IPS-20b (cell line): ENCODE measurements around the gene FANCC.

Source experiments
- H3K27ac ChIP-seq: one replicate; pipeline ENCODE4 v1.5.1; 2013; ENCODE audit warnings: low read length
- H3K27me3 ChIP-seq: 2 replicates; pipeline ENCODE4 v1.6.1; 2013; ENCODE audit warnings: mild to moderate bottlenecking, low read length, inconsistent platforms; ENCODE audit not compliant: insufficient read depth
- H3K36me3 ChIP-seq: 2 replicates; pipeline ENCODE4 v1.6.1; 2013; ENCODE audit warnings: low read depth, mild to moderate bottlenecking, inconsistent platforms, low read length, moderate library complexity; ENCODE audit not compliant: insufficient read depth
- H3K4me1 ChIP-seq: 2 replicates; pipeline ENCODE4 v1.6.1; 2013; ENCODE audit warnings: mild to moderate bottlenecking, control low read depth, inconsistent platforms, low read length, moderate library complexity; ENCODE audit not compliant: insufficient read depth
- H3K4me3 ChIP-seq: 2 replicates; pipeline ENCODE4 v1.5.1; 2013; ENCODE audit warnings: mild to moderate bottlenecking, low read length, inconsistent platforms
- H3K9ac ChIP-seq: 2 replicates; pipeline ENCODE4 v1.6.1; 2013; ENCODE audit warnings: low read depth, mild to moderate bottlenecking, inconsistent platforms, low read length, moderate library complexity
- H3K9me3 ChIP-seq: 2 replicates; pipeline ENCODE4 v1.6.1; 2013; ENCODE audit warnings: mild to moderate bottlenecking, low read depth, low read length, inconsistent platforms; ENCODE audit not compliant: insufficient read depth

FANCC gene

DNA sequence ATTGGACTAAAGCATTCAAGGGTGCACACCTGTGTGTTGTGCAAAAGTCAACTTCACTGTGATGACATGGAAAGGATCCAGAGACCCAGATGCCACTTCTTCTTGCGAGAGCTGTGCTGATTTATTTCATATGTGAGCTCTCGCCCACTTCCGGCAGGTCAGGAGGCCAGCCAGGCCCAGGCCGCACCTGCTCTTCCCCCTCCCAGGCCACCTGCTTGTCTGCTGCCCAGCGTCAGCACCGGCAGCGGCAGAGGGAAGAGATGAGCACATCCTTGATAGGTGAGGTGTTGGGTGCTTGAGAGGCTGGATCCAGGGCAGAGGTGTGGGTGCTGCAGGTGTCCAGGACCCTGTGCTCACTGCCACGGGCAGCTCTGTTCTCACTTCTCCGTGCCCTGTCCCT, 242.9 kb downstream of the FANCC start:
- H3K27ac ChIP-seq = no peak overlapping the region

GRCh38 chr9:95073918-95074317, 243.6 kb downstream of the FANCC start:
- Histone ChIP-seq H3K27ac (no peak overlapping the region), H3K4me3 (no peak overlapping the region), H3K36me3 (no peaks in the 10 kb centered on the region), H3K4me1 (peaks cover 5% of the 10 kb centered on the region), H3K27me3 (no peaks in the 10 kb centered on the region), H3K9ac (no peak overlapping the region), H3K9me3 (no peaks in the 10 kb centered on the region)

More for the DNA sequence above, 242.9 kb downstream of the FANCC start:
- Histone ChIP-seq H3K36me3 (no peaks in the 10 kb centered on the region), H3K27me3 (no peaks in the 10 kb centered on the region), H3K9ac (no peak overlapping the region), H3K4me3 (no peak overlapping the region), H3K4me1 (peaks cover 11% of the 10 kb centered on the region), H3K9me3 (no peaks in the 10 kb centered on the region)

GRCh38 chr9:95073042-95073607, 244.4 kb downstream of the FANCC start:
- Histone ChIP-seq H3K9ac (no peak overlapping the region), H3K4me3 (no peak overlapping the region), H3K9me3 (no peaks in the 10 kb centered on the region), H3K27me3 (no peaks in the 10 kb centered on the region), H3K36me3 (no peaks in the 10 kb centered on the region), H3K4me1 (no peaks in the 10 kb centered on the region), H3K27ac (no peak overlapping the region)

- H3K9me3 ChIP-seq = no peaks in the 10 kb centered on the region
- H3K4me1 ChIP-seq = no peaks in the 10 kb centered on the region
- H3K9ac ChIP-seq = no peak overlapping the region
- H3K27ac ChIP-seq = no peak overlapping the region
- H3K27me3 ChIP-seq = no peaks in the 10 kb centered on the region
- no peak overlapping the region for H3K4me3 ChIP-seq
- H3K36me3 ChIP-seq = no peaks in the 10 kb centered on the region
These were observed 245.6 kb downstream of the FANCC start for GRCh38 chr9:95071925-95072324.

GRCh38 chr9:95071450-95071849, 246.1 kb downstream of the FANCC start:
- no peak overlapping the region for H3K27ac ChIP-seq
- H3K36me3 ChIP-seq = no peaks in the 10 kb centered on the region
- H3K9me3 ChIP-seq = no peaks in the 10 kb centered on the region

GRCh38 chr9:95070549-95071021, 246.9 kb downstream of the FANCC start:
- Histone ChIP-seq H3K9me3 (no peaks in the 10 kb centered on the region), H3K27me3 (no peaks in the 10 kb centered on the region), H3K4me3 (no peak overlapping the region), H3K27ac (no peak overlapping the region), H3K9ac (no peak overlapping the region), H3K36me3 (no peaks in the 10 kb centered on the region), H3K4me1 (no peaks in the 10 kb centered on the region)

More at GRCh38 chr9:95071450-95071849, 246.1 kb downstream of the FANCC start:
- Histone ChIP-seq H3K4me3 (no peak overlapping the region), H3K9ac (no peak overlapping the region), H3K4me1 (no peaks in the 10 kb centered on the region), H3K27me3 (no peaks in the 10 kb centered on the region)

- no peaks in the 10 kb centered on the region for H3K9me3 ChIP-seq
- H3K4me3 ChIP-seq = no peak overlapping the region
- H3K4me1 ChIP-seq = no peaks in the 10 kb centered on the region
- no peak overlapping the region for H3K27ac ChIP-seq
- H3K27me3 ChIP-seq = no peaks in the 10 kb centered on the region
- no peak overlapping the region for H3K9ac ChIP-seq
- H3K36me3 ChIP-seq = no peaks in the 10 kb centered on the region
These were observed 249.6 kb downstream of the FANCC start for GRCh38 chr9:95067897-95068296.

DNA sequence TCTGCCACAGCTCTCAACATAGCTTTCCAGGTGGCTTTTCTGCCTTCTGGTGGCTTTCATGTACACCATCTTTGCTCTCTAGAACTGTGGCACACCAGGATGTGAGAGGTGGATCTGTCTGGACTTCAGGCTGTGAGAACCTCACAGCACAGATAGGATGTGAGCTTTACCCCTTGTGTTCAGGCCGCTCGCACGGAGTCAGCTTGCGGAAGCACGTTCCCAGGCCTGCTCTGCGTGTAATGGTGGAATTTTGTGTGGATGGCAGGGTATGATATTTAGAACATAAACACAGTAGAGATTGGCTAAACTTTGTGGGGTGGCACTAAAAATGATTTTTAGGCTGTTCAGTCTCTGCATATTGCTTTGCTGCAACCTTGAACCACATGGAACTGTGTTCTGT, 250.5 kb downstream of the FANCC start:
- Histone ChIP-seq H3K27me3 (no peaks in the 10 kb centered on the region), H3K9me3 (no peaks in the 10 kb centered on the region), H3K4me1 (peaks cover 1% of the 10 kb centered on the region; the same call in 1 of the 2 replicates), H3K9ac (no peak overlapping the region), H3K4me3 (no peak overlapping the region), H3K27ac (no peak overlapping the region), H3K36me3 (no peaks in the 10 kb centered on the region)

- Histone ChIP-seq H3K4me3 (no peak overlapping the region), H3K9me3 (no peaks in the 10 kb centered on the region), H3K4me1 (peaks cover 4% of the 10 kb centered on the region; the same call in 1 of the 2 replicates), H3K9ac (no peak overlapping the region), H3K27me3 (no peaks in the 10 kb centered on the region), H3K27ac (no peak overlapping the region), H3K36me3 (no peaks in the 10 kb centered on the region)
These were observed 252.3 kb downstream of the FANCC start for GRCh38 chr9:95065224-95065623.

- Histone ChIP-seq H3K4me3 (no peak overlapping the region), H3K4me1 (peaks cover 4% of the 10 kb centered on the region; the same call in 1 of the 2 replicates), H3K9me3 (no peaks in the 10 kb centered on the region), H3K9ac (no peak overlapping the region; the same call in 1 of the 2 replicates), H3K27ac (no peak overlapping the region), H3K36me3 (no peaks in the 10 kb centered on the region), H3K27me3 (no peaks in the 10 kb centered on the region)
These were observed 254.2 kb downstream of the FANCC start for GRCh38 chr9:95063300-95063699.

GRCh38 chr9:95062596-95063065, 254.9 kb downstream of the FANCC start:
- no peaks in the 10 kb centered on the region for H3K27me3 ChIP-seq
- H3K9me3 ChIP-seq = no peaks in the 10 kb centered on the region
- H3K4me3 ChIP-seq = no peak overlapping the region
- H3K4me1 ChIP-seq = peaks cover 9% of the 10 kb centered on the region
- no peak overlapping the region for H3K9ac ChIP-seq
- H3K27ac ChIP-seq = no peak overlapping the region
- no peaks in the 10 kb centered on the region for H3K36me3 ChIP-seq

DNA sequence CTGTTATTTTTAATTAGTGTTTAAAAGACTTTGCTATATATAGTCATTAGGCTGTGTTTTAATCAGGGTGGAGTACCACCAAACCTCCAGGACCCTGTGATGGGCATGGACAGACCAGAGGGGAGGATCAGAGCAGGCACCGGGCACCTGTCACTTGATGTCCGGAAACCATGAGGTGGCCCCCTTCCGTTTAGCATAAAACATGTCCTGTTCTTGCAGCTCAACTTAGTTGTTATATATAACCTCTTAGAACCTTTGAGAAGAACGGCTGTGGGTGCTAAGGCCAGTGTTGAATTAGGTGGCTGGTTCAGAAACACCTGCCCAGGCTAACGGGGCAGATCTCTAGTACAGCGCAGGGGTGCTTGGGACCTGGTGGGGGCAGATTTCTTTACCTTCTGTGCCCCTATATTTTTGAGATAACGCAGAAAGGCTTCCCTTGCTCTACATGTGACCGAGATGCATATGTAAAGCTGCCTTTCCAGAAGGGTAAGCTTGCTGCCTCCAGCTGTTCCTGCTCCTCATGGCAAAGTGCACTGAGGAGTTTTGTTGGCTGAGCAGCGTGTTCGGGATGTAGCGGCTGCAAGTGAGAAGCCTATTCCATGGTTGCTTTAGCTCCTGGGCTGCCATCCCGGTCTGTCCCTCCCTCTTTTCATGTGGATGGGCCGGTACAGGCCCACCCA, 255.5 kb downstream of the FANCC start:
- Histone ChIP-seq H3K27me3 (no peaks in the 10 kb centered on the region), H3K27ac (no peak overlapping the region), H3K9ac (no peak overlapping the region), H3K4me1 (peaks cover 12% of the 10 kb centered on the region), H3K36me3 (no peaks in the 10 kb centered on the region), H3K4me3 (no peak overlapping the region), H3K9me3 (no peaks in the 10 kb centered on the region)
